ENCODE results near the gene ST3GAL3.

- TF ChIP-seq CTCF (IDR thresholded peaks at IDR 0.05; ENCODE audit: borderline replicate concordance, extremely low read depth, low read length, poor library complexity, severe bottlenecking) (no peak), EZH2 (IDR thresholded peaks at IDR 0.05; ENCODE audit: borderline replicate concordance, low read depth, low read length, severe bottlenecking) (no peak)
These were observed 42.7 kb downstream of the ST3GAL3 start for GRCh38 chr1:43750083-43750482.

All from DND-41 (cell line).